Panc1 (cell line): Measurements from ENCODE around the gene BDH1. TPM values are rescaled to one million over a fixed set of nuclear protein-coding genes. Genes with fewer than 3 reads are reported as not detected.

ENCODE experiments used
- ATAC-seq: fragments of 200-7000 bp; cut with Tn5 transposase; 2 replicates; pipeline ENCODE4 v1.9.1; 2020; ENCODE audit warnings: mild to moderate bottlenecking, moderate library complexity
- BruUV-seq: library from RNA; stranded (reverse); fragments of 400-500 nt; replicated peaks from 2 replicates; lab custom pipeline; 2021; lab: Mats Ljungman, UMichigan
- CTCF ChIA-PET: fragments of 300-600 bp; sonication (Branson Sonifier 250); formaldehyde crosslinking; loops from one replicate; lab custom pipeline; 2022; ENCODE audit warnings: antibody characterized with exemption; lab: Charles Lee
- POLR2A ChIA-PET: fragments of 300-600 bp; sonication (Branson Sonifier 250); formaldehyde crosslinking; loops from one replicate; lab custom pipeline; 2022; ENCODE audit warnings: antibody characterized with exemption; lab: Charles Lee
- DNase-seq: peaks from one replicate; pipeline ENCODE4 v3.0.0-alpha.2; 2010; ENCODE audit warnings: low read depth, low spot score
- H3K27ac ChIP-seq: 2 replicates; pipeline ENCODE4 v1.5.1; 2011; ENCODE audit warnings: mild to moderate bottlenecking, low read length, inconsistent platforms
- H3K27me3 ChIP-seq: fragments of 200-500 bp; sonication (Bioruptor generic); 2 replicates; pipeline ENCODE4 v1.6.0; 2014; ENCODE audit warnings: low read length, inconsistent platforms; ENCODE audit not compliant: control insufficient read depth, insufficient read depth
- H3K36me3 ChIP-seq: fragments of 200-500 bp; sonication (Bioruptor generic); 2 replicates; pipeline ENCODE4 v1.5.1; 2014; ENCODE audit warnings: inconsistent platforms, mild to moderate bottlenecking, low read length, moderate library complexity; ENCODE audit not compliant: control insufficient read depth, insufficient read depth
- H3K4me1 ChIP-seq: 2 replicates; pipeline ENCODE4 v1.5.1; 2011; ENCODE audit warnings: inconsistent platforms, mild to moderate bottlenecking, low read length, moderate library complexity; ENCODE audit not compliant: control insufficient read depth, insufficient read depth
- H3K4me3 ChIP-seq, 2 experiments: 2 replicates each; pipeline ENCODE4 v1.5.1; 2011 to 2012; ENCODE audit warnings: low read depth in 2 of 2, low read length in 2 of 2, mild to moderate bottlenecking in 2 of 2, inconsistent platforms in 1 of 2, moderate library complexity in 1 of 2
- H3K9me3 ChIP-seq: fragments of 200-500 bp; sonication (Bioruptor generic); 2 replicates; pipeline ENCODE4 v1.5.1; 2014; ENCODE audit warnings: low read depth, mild to moderate bottlenecking, inconsistent platforms, low read length, moderate library complexity; ENCODE audit not compliant: control insufficient read depth, insufficient read depth
- CTCF ChIP-seq: fragments of 450-650 bp; IDR thresholded peaks from 2 replicates; pipeline ENCODE4 v1.5.1; 2017; ENCODE audit warnings: mild to moderate bottlenecking
- POLR2AphosphoS5 ChIP-seq: IDR thresholded peaks from 2 replicates; pipeline ENCODE4 v1.6.1; 2012; ENCODE audit warnings: mild to moderate bottlenecking, low read depth, low read length, moderate library complexity
- REST ChIP-seq, 2 experiments: IDR thresholded peaks; 2 replicates each; pipeline ENCODE4 v1.6.1; 2011 to 2012; ENCODE audit warnings: low read depth in 2 of 2, control low read depth in 1 of 2, low read length in 1 of 2, mild to moderate bottlenecking in 1 of 2, moderate library complexity in 1 of 2; ENCODE audit not compliant: insufficient read depth in 1 of 2
- SIN3A ChIP-seq: IDR thresholded peaks from 2 replicates; pipeline ENCODE4 v1.6.1; 2012; ENCODE audit warnings: low read depth, mild to moderate bottlenecking, low read length, moderate library complexity, borderline replicate concordance; ENCODE audit not compliant: insufficient read depth
- TCF7L2 ChIP-seq: IDR thresholded peaks from 2 replicates; pipeline ENCODE4 v1.6.1; 2011; ENCODE audit warnings: mild to moderate bottlenecking, low read depth, low read length, inconsistent platforms
- in situ Hi-C: cut with HindIII; loops from 2 replicates; pipeline ENCODE4 v1.10.0; 2016; ENCODE audit warnings: low sequenced_read_pairs, low pct_unique_long_range_greater_than_20kb
- intact Hi-C: fragments of 100-400 bp; cut with micrococcal nuclease; formaldehyde crosslinking; loops from one replicate; pipeline ENCODE4 v1.10.0; 2022; ENCODE audit not compliant: unreplicated experiment
- total RNA-seq: library from RNA; stranded (reverse); gene quantifications from one replicate; pipeline ENCODE4 v1.2.1, GENCODE V29; 2021; ENCODE audit not compliant: unreplicated experiment

The BDH1 gene
- total RNA-seq, 1 experiment from 2014 or later = 4.8 TPM

GRCh38 chr3:197475997-197476525, 79.7 kb downstream of the BDH1 start:
- no peaks in the 10 kb centered on the region for H3K27me3 ChIP-seq
- TF ChIP-seq POLR2AphosphoS5 (no peak), CTCF (no peak), TCF7L2 (no peak), SIN3A (no peak), REST (IDR thresholded peaks at IDR 0.05; ENCODE audit: insufficient read depth in 1 of 2, low read depth in 2 of 2, low read length in 1 of 2) (no peak)
- 0 out of 2 replicates have a peak, but pooled peaks cover 3% of the 10 kb centered on the region for H3K4me1 ChIP-seq
- POLR2A ChIA-PET = no interaction called here
- intact Hi-C loops (no loop called here), in situ Hi-C loops (no loop called here)
- H3K9me3 ChIP-seq = no peaks in the 10 kb centered on the region
- no peaks in the 10 kb centered on the region for H3K36me3 ChIP-seq
- DNase-seq (no peak), ATAC-seq (no peak)
- CTCF ChIA-PET = interaction anchor here (0.6 kb wide), 1 partner anchor 405 kb away, joined by 3 read pairs; no protein-coding TSS in a partner anchor
- no TSS peak for BruUV-seq
- no peak overlapping the region for H3K27ac ChIP-seq
- no peak overlapping the region for H3K4me3 ChIP-seq

GRCh38 chr3:197475514-197475913, 80.3 kb downstream of the BDH1 start:
- TF ChIP-seq SIN3A (no peak), CTCF (no peak), REST (IDR thresholded peaks at IDR 0.05; ENCODE audit: insufficient read depth in 1 of 2, low read depth in 2 of 2, low read length in 1 of 2) (no peak), POLR2AphosphoS5 (no peak), TCF7L2 (no peak)
- Histone ChIP-seq H3K27me3 (no peaks in the 10 kb centered on the region), H3K36me3 (no peaks in the 10 kb centered on the region), H3K4me3 (no peak overlapping the region), H3K27ac (no peak overlapping the region), H3K9me3 (no peaks in the 10 kb centered on the region), H3K4me1 (0 out of 2 replicates have a peak, but pooled peaks cover 3% of the 10 kb centered on the region)
- no peak for ATAC-seq
- BruUV-seq = no TSS peak
- ChIA-PET POLR2A (no interaction called here), CTCF (interaction anchor here (0.6 to 0.7 kb wide), 2 partner anchors 9 to 404 kb away, joined by 3 to 5 read pairs; no protein-coding TSS in a partner anchor)
- in situ Hi-C loops (no loop called here), intact Hi-C loops (no loop called here)
- no peak for DNase-seq
